Fibroblast of pulmonary artery (primary cell): ENCODE data around the gene CCL3.
"Not testable (repeated sequence)": the region's sequence is repeated elsewhere in the genome, so short reads cannot be mapped to it uniquely, and the experiment has no call there.

Experiments used
- DNase-seq: peaks from one replicate; pipeline ENCODE4 v3.0.0-alpha.2; 2010; ENCODE audit warnings: low read depth
- H3K4me3 ChIP-seq: replicated peaks from 2 replicates; pipeline ENCODE4 v1.5.1; 2011; ENCODE audit warnings: low read depth, mild to moderate bottlenecking, control low read depth, low read length, moderate library complexity
- CTCF ChIP-seq: IDR thresholded peaks from 2 replicates; pipeline ENCODE4 v1.5.1; 2011; ENCODE audit warnings: mild to moderate bottlenecking, control low read depth, low read length, inconsistent platforms; ENCODE audit errors: missing control alignments

Gene CCL3

GRCh38 chr17:36095992-36096391 lies 6.0 kb upstream of the CCL3 start:
- DNase-seq = no peak
- TF ChIP-seq CTCF = no peak
- H3K4me3 ChIP-seq = no peak overlapping the region

GRCh38 chr17:36094746-36095145 lies 4.8 kb upstream of the CCL3 start:
- no peak for TF ChIP-seq CTCF
- H3K4me3 ChIP-seq = no peak overlapping the region
- DNase-seq = no peak

- DNase-seq = no peak
- TF ChIP-seq CTCF = no peak
- no peak overlapping the region for H3K4me3 ChIP-seq
These were observed 4.3 kb upstream of the CCL3 start for GRCh38 chr17:36094232-36094631.

- H3K4me3 ChIP-seq, DNase-seq: not testable (repeated sequence)
These were observed 2.8 kb upstream of the CCL3 start for GRCh38 chr17:36092715-36093114.

DNA sequence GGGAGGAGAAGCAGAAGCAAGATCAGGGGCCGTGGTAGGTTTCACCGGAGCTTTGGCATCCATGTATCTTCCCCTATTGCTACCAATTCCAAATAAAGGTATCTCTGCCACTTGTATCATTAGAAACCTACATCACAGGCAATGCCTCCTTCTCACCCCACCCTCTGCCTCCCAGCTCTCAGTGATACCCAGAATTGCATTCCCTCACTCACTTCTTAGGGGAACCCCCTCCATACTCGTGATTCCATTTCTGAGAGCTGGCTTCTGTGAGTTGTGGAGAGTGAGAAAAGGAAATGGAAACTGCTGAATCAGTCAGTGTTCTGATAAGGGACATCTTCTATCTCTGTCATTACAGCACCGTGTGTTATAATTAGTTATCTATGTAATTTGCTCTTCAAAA lies 2.3 kb upstream of the CCL3 start:
- no peak overlapping the region for H3K4me3 ChIP-seq
- DNase-seq = no peak
- no peak for TF ChIP-seq CTCF

DNA sequence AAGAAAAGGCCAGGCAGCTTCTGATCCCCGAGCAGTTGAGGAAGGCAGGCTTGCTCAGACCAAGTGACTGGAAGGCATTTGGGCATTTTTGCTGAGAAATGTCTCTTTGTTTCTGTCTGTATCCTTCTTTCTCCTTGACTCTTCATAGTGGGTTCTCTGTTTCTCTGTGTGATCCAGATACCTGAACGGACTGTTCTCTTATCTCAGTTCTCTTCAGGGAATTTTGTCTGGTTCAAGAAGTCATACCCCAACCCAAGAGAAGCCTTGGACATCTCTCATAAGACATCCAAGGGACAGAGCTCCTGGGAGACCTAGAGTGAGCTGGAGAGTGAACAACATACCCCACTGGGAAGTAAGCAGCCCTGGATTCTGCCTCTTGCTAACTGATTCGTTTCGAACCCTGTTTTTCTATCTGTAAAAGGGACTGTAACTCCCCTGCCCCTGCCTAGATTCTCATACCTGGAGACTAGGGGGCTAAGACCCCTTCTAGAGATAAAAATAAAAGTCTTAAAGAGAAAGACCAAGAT lies 541 bp downstream of the CCL3 start:
- TF ChIP-seq CTCF = no peak

DNA sequence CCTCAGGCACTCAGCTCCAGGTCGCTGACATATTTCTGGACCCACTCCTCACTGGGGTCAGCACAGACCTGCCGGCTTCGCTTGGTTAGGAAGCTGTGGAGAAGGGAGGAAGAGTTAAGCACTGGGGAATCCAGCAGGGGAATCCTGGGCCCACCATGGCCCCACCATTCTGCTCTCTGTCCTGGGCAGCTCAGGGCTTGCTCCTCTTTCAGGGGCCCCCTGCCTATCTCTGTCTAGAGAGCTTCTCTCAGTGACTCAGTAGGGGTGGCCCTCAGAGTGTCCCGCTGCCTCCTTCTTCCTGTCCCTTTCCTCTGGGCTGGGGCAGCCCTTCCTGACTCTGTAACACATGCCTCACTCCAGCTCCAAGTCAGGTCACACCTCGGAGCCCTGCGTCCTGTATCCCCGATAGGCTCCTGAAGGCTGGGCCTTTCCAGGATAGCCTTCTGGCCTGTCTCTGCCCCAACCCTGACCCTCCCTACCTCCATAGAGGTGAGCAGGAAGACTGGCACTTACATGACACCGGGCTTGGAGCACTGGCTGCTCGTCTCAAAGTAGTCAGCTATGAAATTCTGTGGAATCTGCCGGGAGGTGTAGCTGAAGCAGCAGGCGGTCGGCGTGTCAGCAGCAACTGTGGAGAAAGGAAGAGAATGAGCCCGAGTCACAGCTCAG lies 1.1 kb downstream of the CCL3 start:
- no peak overlapping the region for H3K4me3 ChIP-seq
- DNase-seq = no peak
- TF ChIP-seq CTCF = no peak

More for the DNA sequence above, 541 bp downstream of the CCL3 start:
- no peak overlapping the region for H3K4me3 ChIP-seq
- DNase-seq = no peak

- DNase-seq, H3K4me3 ChIP-seq: not testable (repeated sequence)
These were observed 1.9 kb downstream of the CCL3 start for GRCh38 chr17:36087897-36088572.

GRCh38 chr17:36087471-36087870 lies 2.5 kb downstream of the CCL3 start:
- not testable (repeated sequence) for DNase-seq, H3K4me3 ChIP-seq
